GM21528 (cell line): Measurements from ENCODE around the gene DPY19L3.
"Not testable (repeated sequence)": the region's sequence is repeated elsewhere in the genome, so short reads cannot be mapped to it uniquely, and the experiment has no call there.

Experiments used
- ATAC-seq: cut with Tn5 transposase; IDR thresholded peaks from one replicate; pipeline ENCODE4 v1.9.1; 2021; ENCODE audit warnings: mild to moderate bottlenecking, moderate library complexity; ENCODE audit not compliant: unreplicated experiment, low FRiP score

DPY19L3 gene

GRCh38 chr19:32436692-32437091 lies 31.1 kb downstream of the DPY19L3 start:
- ATAC-seq, result no peak

- no peak for ATAC-seq
These were observed 31.5 kb downstream of the DPY19L3 start for GRCh38 chr19:32437096-32437495.

GRCh38 chr19:32438751-32439150 lies 33.2 kb downstream of the DPY19L3 start:
- ATAC-seq, result no peak

- no peak for ATAC-seq
These were observed 37.1 kb downstream of the DPY19L3 start for GRCh38 chr19:32442650-32443049.

GRCh38 chr19:32447534-32447933 lies 42.0 kb downstream of the DPY19L3 start:
- ATAC-seq, result not testable (repeated sequence)

GRCh38 chr19:32448026-32448425 lies 42.5 kb downstream of the DPY19L3 start:
- ATAC-seq, result no peak

GRCh38 chr19:32450217-32450616 lies 44.6 kb downstream of the DPY19L3 start:
- no peak for ATAC-seq

GRCh38 chr19:32453736-32454135 lies 48.2 kb downstream of the DPY19L3 start:
- ATAC-seq, result no peak

GRCh38 chr19:32456406-32456805 lies 50.8 kb downstream of the DPY19L3 start:
- ATAC-seq, result no peak

GRCh38 chr19:32457571-32458158 lies 52.1 kb downstream of the DPY19L3 start:
- no peak for ATAC-seq

GRCh38 chr19:32458500-32459123 lies 53.0 kb downstream of the DPY19L3 start:
- peak; percentile 87 for ATAC-seq

GRCh38 chr19:32459204-32459865 lies 53.8 kb downstream of the DPY19L3 start:
- ATAC-seq, result no peak

- no peak for ATAC-seq
These were observed 54.9 kb downstream of the DPY19L3 start for GRCh38 chr19:32460476-32460875.

- no peak for ATAC-seq
These were observed 58.7 kb downstream of the DPY19L3 start for GRCh38 chr19:32464279-32464678.

GRCh38 chr19:32465176-32465575 lies 59.6 kb downstream of the DPY19L3 start:
- no peak for ATAC-seq

GRCh38 chr19:32469795-32470194 lies 64.2 kb downstream of the DPY19L3 start:
- ATAC-seq, result no peak

- no peak for ATAC-seq
These were observed 65.5 kb downstream of the DPY19L3 start for GRCh38 chr19:32471095-32471494.

GRCh38 chr19:32471811-32472210 lies 66.2 kb downstream of the DPY19L3 start:
- no peak for ATAC-seq

- ATAC-seq, result no peak
These were observed 69.8 kb downstream of the DPY19L3 start for GRCh38 chr19:32475141-32476031.

GRCh38 chr19:32476032-32476350 lies 70.4 kb downstream of the DPY19L3 start:
- ATAC-seq, result no peak

- no peak for ATAC-seq
These were observed 74.8 kb downstream of the DPY19L3 start for GRCh38 chr19:32480321-32480720.
